ENCODE measurements around the gene SETX.

SETX gene

GRCh38 chr9:132250324-132251262 lies 104.2 kb downstream of the SETX start:
- Histone ChIP-seq H3K4me2 (ENCODE audit: low read depth, low read length, poor library complexity, severe bottlenecking) (no peak overlapping the region), H2AFZ (ENCODE audit: low read depth, low read length, severe bottlenecking) (no peak overlapping the region), H4K20me1 (ENCODE audit: low read depth, low read length) (no peaks in the 10 kb centered on the region), H3K79me2 (ENCODE audit: insufficient read depth, low read length) (no peaks in the 10 kb centered on the region), H3K27me3 (ENCODE audit: low read length) (no peaks in the 10 kb centered on the region), H3K9me2 (replicated peaks; ENCODE audit: insufficient read depth, low read length) (no peaks in the 10 kb centered on the region), H3K4me3 (ENCODE audit: insufficient read depth, low read length, poor library complexity, severe bottlenecking) (no peak overlapping the region), H3K9me3 (ENCODE audit: insufficient read depth, low read length) (no peaks in the 10 kb centered on the region), H3K36me3 (ENCODE audit: low read length) (no peaks in the 10 kb centered on the region), H3K9ac (ENCODE audit: low read length) (no peak overlapping the region), H3K27ac (ENCODE audit: low read depth, low read length) (no peak overlapping the region), H3F3A (ENCODE audit: insufficient read depth) (no peaks in the 10 kb centered on the region)
- TF ChIP-seq EZH2phosphoT487 (conservative IDR thresholded peaks at IDR 0.05; ENCODE audit: low read length): no peak
- TF ChIP-seq CTCF (IDR thresholded peaks at IDR 0.05; ENCODE audit: insufficient read depth, low read length, poor library complexity, severe bottlenecking): no peak

- Histone ChIP-seq H3K4me2 (ENCODE audit: low read depth, low read length, poor library complexity, severe bottlenecking) (no peak overlapping the region), H3K36me3 (ENCODE audit: low read length) (no peaks in the 10 kb centered on the region), H3K27ac (ENCODE audit: low read depth, low read length) (no peak overlapping the region), H3K27me3 (ENCODE audit: low read length) (no peaks in the 10 kb centered on the region), H3K4me3 (ENCODE audit: insufficient read depth, low read length, poor library complexity, severe bottlenecking) (no peak overlapping the region), H3K9me2 (replicated peaks; ENCODE audit: insufficient read depth, low read length) (no peaks in the 10 kb centered on the region), H3F3A (ENCODE audit: insufficient read depth) (no peaks in the 10 kb centered on the region), H3K9me3 (ENCODE audit: insufficient read depth, low read length) (no peaks in the 10 kb centered on the region), H3K79me2 (ENCODE audit: insufficient read depth, low read length) (no peaks in the 10 kb centered on the region), H4K20me1 (ENCODE audit: low read depth, low read length) (no peaks in the 10 kb centered on the region), H3K9ac (ENCODE audit: low read length) (no peak overlapping the region), H2AFZ (ENCODE audit: low read depth, low read length, severe bottlenecking) (no peak overlapping the region)
- no peak for TF ChIP-seq EZH2phosphoT487 (conservative IDR thresholded peaks at IDR 0.05; ENCODE audit: low read length)
- TF ChIP-seq CTCF (IDR thresholded peaks at IDR 0.05; ENCODE audit: insufficient read depth, low read length, poor library complexity, severe bottlenecking): no peak
Measured at GRCh38 chr9:132249690-132250089, 105.1 kb downstream of the SETX start.

- Histone ChIP-seq H3K9me2 (replicated peaks; ENCODE audit: insufficient read depth, low read length) (no peaks in the 10 kb centered on the region), H3K79me2 (ENCODE audit: insufficient read depth, low read length) (no peaks in the 10 kb centered on the region)
Measured at GRCh38 chr9:132249123-132249522, 105.7 kb downstream of the SETX start.

More at GRCh38 chr9:132249123-132249522, 105.7 kb downstream of the SETX start:
- no peaks in the 10 kb centered on the region for H3K9me3 ChIP-seq (ENCODE audit: insufficient read depth, low read length)
- no peak overlapping the region for H3K9ac ChIP-seq (ENCODE audit: low read length)
- H2AFZ ChIP-seq (ENCODE audit: low read depth, low read length, severe bottlenecking): no peak overlapping the region
- no peaks in the 10 kb centered on the region for H3K27me3 ChIP-seq (ENCODE audit: low read length)
- no peak overlapping the region for H3K4me3 ChIP-seq (ENCODE audit: insufficient read depth, low read length, poor library complexity, severe bottlenecking)
- no peak overlapping the region for H3K27ac ChIP-seq (ENCODE audit: low read depth, low read length)
- H3F3A ChIP-seq (ENCODE audit: insufficient read depth): no peaks in the 10 kb centered on the region
- H4K20me1 ChIP-seq (ENCODE audit: low read depth, low read length): no peaks in the 10 kb centered on the region
- H3K4me2 ChIP-seq (ENCODE audit: low read depth, low read length, poor library complexity, severe bottlenecking): no peak overlapping the region
- TF ChIP-seq CTCF (IDR thresholded peaks at IDR 0.05; ENCODE audit: insufficient read depth, low read length, poor library complexity, severe bottlenecking) (no peak), EZH2phosphoT487 (conservative IDR thresholded peaks at IDR 0.05; ENCODE audit: low read length) (no peak)
- H3K36me3 ChIP-seq (ENCODE audit: low read length): no peaks in the 10 kb centered on the region

All from SU-DHL-6 (cell line).